HK-2 (cell line): ENCODE results near the gene OVCH2.
"Not testable (repeated sequence)": the region's sequence is repeated elsewhere in the genome, so short reads cannot be mapped to it uniquely, and the experiment has no call there.

Experiments used
- DNase-seq: peaks from one replicate; pipeline ENCODE4 v3.0.0-alpha.2; 2018; ENCODE audit not compliant: unreplicated experiment

Gene OVCH2

GRCh38 chr11:7706377-7706776, at the start of gene OVCH2:
Gene OVCH2 (minus strand): TSS chr11:7706477. CDS start chr11:7706394, 83 bp downstream.
- DNase-seq, result no peak

- no peak for DNase-seq
Measured at GRCh38 chr11:7749456-7749855, 43.2 kb upstream of the OVCH2 start.

- DNase-seq, result not testable (repeated sequence)
Measured at GRCh38 chr11:7734767-7735166, 28.5 kb upstream of the OVCH2 start.

- no peak for DNase-seq
Measured at GRCh38 chr11:7714786-7715185, 8.5 kb upstream of the OVCH2 start.

GRCh38 chr11:7703740-7704139, 2.5 kb downstream of the OVCH2 start:
- no peak for DNase-seq

GRCh38 chr11:7696424-7696823, 9.9 kb downstream of the OVCH2 start:
- DNase-seq, result no peak

- DNase-seq, result no peak
Measured at GRCh38 chr11:7694235-7694634, 12.0 kb downstream of the OVCH2 start.

GRCh38 chr11:7692426-7692825, 13.9 kb downstream of the OVCH2 start:
- DNase-seq, result no peak

- DNase-seq, result no peak
Measured at GRCh38 chr11:7691759-7692350, 14.4 kb downstream of the OVCH2 start.

GRCh38 chr11:7690648-7691047, 15.6 kb downstream of the OVCH2 start:
- DNase-seq, result no peak

- no peak for DNase-seq
Measured at GRCh38 chr11:7689239-7689638, 17.0 kb downstream of the OVCH2 start.

- DNase-seq, result no peak
Measured at GRCh38 chr11:7688238-7688826, 17.9 kb downstream of the OVCH2 start.

GRCh38 chr11:7687386-7687785, 18.9 kb downstream of the OVCH2 start:
- DNase-seq, result no peak

GRCh38 chr11:7686761-7687160, 19.5 kb downstream of the OVCH2 start:
- no peak for DNase-seq

- DNase-seq, result no peak
Measured at GRCh38 chr11:7683571-7683970, 22.7 kb downstream of the OVCH2 start.

- no peak for DNase-seq
Measured at GRCh38 chr11:7677796-7678201, 28.5 kb downstream of the OVCH2 start.

- DNase-seq, result no peak
Measured at GRCh38 chr11:7677071-7677470, 29.2 kb downstream of the OVCH2 start.

- no peak for DNase-seq
Measured at GRCh38 chr11:7675631-7676030, 30.6 kb downstream of the OVCH2 start.

- DNase-seq, result no peak
Measured at GRCh38 chr11:7673724-7674434, 32.4 kb downstream of the OVCH2 start.

GRCh38 chr11:7672960-7673723, 33.1 kb downstream of the OVCH2 start, which contains the start of gene CYB5R2:
Gene CYB5R2 (minus strand): TSS chr11:7673500. CDS start chr11:7672825, 675 bp downstream.
- no peak for DNase-seq

- DNase-seq, result no peak
Measured at GRCh38 chr11:7672276-7672959, 33.9 kb downstream of the OVCH2 start.
